Measurements from ENCODE around the gene CNTN4. TPM values are rescaled to one million over a fixed set of nuclear protein-coding genes. Genes with fewer than 3 reads are reported as not detected.

CNTN4 gene
- total and polyA plus RNA-seq, 7 donors, result 0.17 to 3.2 (median 0.42) TPM

GRCh38 chr3:2391896-2392295, 293.2 kb downstream of the CNTN4 start:
- DNase-seq (no peak), ATAC-seq (no peak)
- Histone ChIP-seq H3K9me3 (no peaks in the 10 kb centered on the region), H3K27ac (no peak overlapping the region), H3K4me3 (no peak overlapping the region), H3K36me3 (ENCODE audit: insufficient read depth in 1 of 2, low read depth in 1 of 2) (no peaks in the 10 kb centered on the region), H3K27me3 (ENCODE audit: insufficient read depth in 3 of 3, low read length in 2 of 3) (no peaks in the 10 kb centered on the region), H3K4me1 (no peaks in the 10 kb centered on the region)
- intact Hi-C loops (cut with DNase I), result no loop called here
- TF ChIP-seq CTCF (IDR thresholded peaks at IDR 0.05), result no peak
- WGBS, 3 donors, result 80 to 85% (median 83%) methylated on average over 4 of the region's 4 CpGs

GRCh38 chr3:2392981-2393380, 294.3 kb downstream of the CNTN4 start:
- WGBS, 3 donors, result 62 to 68% (median 65%) methylated on average over 3 of the region's 3 CpGs
- H3K27ac ChIP-seq, result no peak overlapping the region
- DNase-seq (no peak), ATAC-seq (no peak)
- H3K36me3 ChIP-seq (ENCODE audit: insufficient read depth in 1 of 2, low read depth in 1 of 2), result no peaks in the 10 kb centered on the region
- intact Hi-C loops (cut with DNase I), result no loop called here
- H3K4me1 ChIP-seq, result no peaks in the 10 kb centered on the region
- TF ChIP-seq CTCF (IDR thresholded peaks at IDR 0.05), result no peak
- H3K9me3 ChIP-seq, result no peaks in the 10 kb centered on the region
- H3K4me3 ChIP-seq, result no peak overlapping the region
- H3K27me3 ChIP-seq (ENCODE audit: insufficient read depth in 3 of 3, low read length in 2 of 3), result no peaks in the 10 kb centered on the region

- Histone ChIP-seq H3K36me3 (ENCODE audit: insufficient read depth in 1 of 2, low read depth in 1 of 2) (no peaks in the 10 kb centered on the region), H3K4me1 (no peaks in the 10 kb centered on the region), H3K27ac (no peak overlapping the region), H3K9me3 (no peaks in the 10 kb centered on the region), H3K4me3 (no peak overlapping the region), H3K27me3 (ENCODE audit: insufficient read depth in 3 of 3, low read length in 2 of 3) (no peaks in the 10 kb centered on the region)
- intact Hi-C loops (cut with DNase I), result no loop called here
- TF ChIP-seq CTCF (IDR thresholded peaks at IDR 0.05), result no peak
- no peak for DNase-seq
- 78 to 86% (median 84%) methylated on average over 1 of the region's 1 CpG for WGBS, 3 donors
- no peak for ATAC-seq
Observed at GRCh38 chr3:2415083-2415482, 316.4 kb downstream of the CNTN4 start.

- Histone ChIP-seq H3K4me3 (no peak overlapping the region), H3K9me3 (no peaks in the 10 kb centered on the region), H3K27ac (no peak overlapping the region), H3K36me3 (ENCODE audit: insufficient read depth in 1 of 2, low read depth in 1 of 2) (no peaks in the 10 kb centered on the region), H3K4me1 (no peaks in the 10 kb centered on the region), H3K27me3 (ENCODE audit: insufficient read depth in 3 of 3, low read length in 2 of 3) (no peaks in the 10 kb centered on the region)
- no peak for TF ChIP-seq CTCF (IDR thresholded peaks at IDR 0.05)
- intact Hi-C loops (cut with DNase I), result no loop called here
- DNase-seq (no peak), ATAC-seq (no peak)
- 56 to 68% (median 63%) methylated on average over 2 to 3 of the region's 3 CpGs for WGBS, 3 donors
Observed at GRCh38 chr3:2420919-2421318, 322.3 kb downstream of the CNTN4 start.

- no peak for ATAC-seq
- Histone ChIP-seq H3K27me3 (ENCODE audit: insufficient read depth in 3 of 3, low read length in 2 of 3) (no peaks in the 10 kb centered on the region), H3K27ac (no peak overlapping the region), H3K4me3 (no peak overlapping the region), H3K4me1 (no peaks in the 10 kb centered on the region), H3K36me3 (ENCODE audit: insufficient read depth in 1 of 2, low read depth in 1 of 2) (no peaks in the 10 kb centered on the region), H3K9me3 (no peaks in the 10 kb centered on the region)
- TF ChIP-seq CTCF (IDR thresholded peaks at IDR 0.05), result no peak
- no peak for DNase-seq
- WGBS, 3 donors, result 67 to 75% (median 71%) methylated on average over 3 of the region's 3 CpGs
- intact Hi-C loops (cut with DNase I), result no loop called here
Observed at GRCh38 chr3:2423143-2423542, 324.5 kb downstream of the CNTN4 start.

Measured in psoas muscle (tissue), 8 donors.